GM19099 (cell line): ENCODE data around the gene ACADVL.

Experiments
- POLR2A ChIP-seq: IDR thresholded peaks from 3 replicates; pipeline ENCODE4 v1.6.1; 2011; ENCODE audit warnings: low read depth; ENCODE audit not compliant: insufficient read length; ENCODE audit errors: extremely low read depth

ACADVL gene

DNA sequence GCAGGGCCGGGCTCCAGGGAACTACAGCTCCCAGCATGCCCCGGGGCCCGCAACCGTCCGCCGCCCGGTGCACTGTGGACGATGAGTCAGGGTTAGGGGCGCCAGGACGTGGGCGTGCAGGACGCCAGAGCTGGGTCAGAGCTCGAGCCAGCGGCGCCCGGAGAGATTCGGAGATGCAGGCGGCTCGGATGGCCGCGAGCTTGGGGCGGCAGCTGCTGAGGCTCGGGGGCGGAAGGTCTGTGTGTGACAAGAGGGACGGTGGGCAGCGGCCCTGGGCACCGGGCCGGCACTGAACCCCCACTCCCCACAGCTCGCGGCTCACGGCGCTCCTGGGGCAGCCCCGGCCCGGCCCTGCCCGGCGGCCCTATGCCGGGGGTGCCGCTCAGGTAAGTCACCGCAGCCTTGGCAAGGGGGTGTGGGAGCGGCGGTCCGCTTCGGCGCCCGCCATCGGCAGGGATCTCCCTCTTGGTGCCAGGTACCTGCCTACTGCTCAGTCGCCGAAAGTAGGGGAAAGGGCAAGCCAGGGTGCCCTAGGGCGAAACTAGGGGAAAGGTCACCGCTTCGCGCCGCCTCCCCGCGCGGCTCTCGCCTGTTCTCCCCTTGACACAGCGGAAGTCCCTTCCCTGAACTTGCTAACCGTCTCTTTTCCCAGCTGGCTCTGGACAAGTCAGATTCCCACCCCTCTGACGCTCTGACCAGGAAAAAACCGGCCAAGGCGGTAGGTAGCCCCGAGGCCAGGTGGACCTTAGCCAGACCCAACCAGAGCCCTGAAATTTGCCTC is at the start of gene ACADVL, which contains the start of gene DLG4:
ACADVL (plus strand) TSS at position 127 of the 781 bp plus-strand sequence; CDS start at position 174, 47 bp downstream.
DLG4 (minus strand) TSS at position 25 of the 781 bp plus-strand sequence.
- peak; percentile 73 for TF ChIP-seq POLR2A

DNA sequence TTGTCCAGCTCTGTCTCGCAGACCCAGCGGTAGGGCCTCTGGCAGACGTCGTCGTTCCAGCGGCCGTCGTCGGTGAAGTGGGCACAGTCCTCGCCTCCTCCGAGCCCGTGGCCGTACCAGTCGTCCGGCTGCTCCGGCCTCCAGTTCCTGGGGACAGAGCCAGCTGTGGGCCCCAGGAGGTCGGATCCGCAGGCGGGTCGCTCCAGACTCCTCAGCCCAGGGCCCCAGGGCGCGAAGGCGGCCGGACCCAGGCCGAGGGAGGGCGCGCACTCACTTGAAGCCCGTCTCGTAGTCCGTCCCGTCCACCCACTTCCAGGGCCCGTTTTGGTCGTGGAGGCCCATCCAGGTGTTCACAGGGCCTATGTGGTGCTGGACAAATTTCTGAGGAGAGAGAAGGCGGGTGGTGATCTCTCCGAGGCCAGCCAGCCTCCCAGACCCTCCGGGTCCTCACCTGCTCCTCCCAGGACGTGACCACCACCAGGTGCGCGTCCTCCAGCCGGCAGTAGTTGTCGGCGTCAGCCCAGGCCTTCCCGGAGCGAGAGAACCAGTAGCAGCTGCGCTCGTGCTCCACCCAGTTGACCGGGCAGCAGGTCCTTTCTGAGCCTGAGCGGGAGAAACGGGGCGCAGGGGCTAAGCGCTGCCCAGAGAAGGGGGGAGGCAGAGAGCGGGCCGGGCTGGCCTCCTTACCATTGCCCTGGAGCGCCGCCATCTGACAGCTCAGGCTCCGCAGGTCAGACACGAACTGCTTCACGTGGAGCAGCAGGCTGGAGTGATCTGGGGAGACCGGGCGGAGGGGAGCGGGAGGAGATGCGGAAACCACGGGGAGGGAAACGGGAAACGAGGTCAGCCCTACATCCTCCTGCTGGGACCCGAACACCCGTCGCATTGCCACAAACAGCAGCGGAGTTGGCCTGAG is 45.8 kb upstream of the ACADVL start:
- TF ChIP-seq POLR2A: no peak

DNA sequence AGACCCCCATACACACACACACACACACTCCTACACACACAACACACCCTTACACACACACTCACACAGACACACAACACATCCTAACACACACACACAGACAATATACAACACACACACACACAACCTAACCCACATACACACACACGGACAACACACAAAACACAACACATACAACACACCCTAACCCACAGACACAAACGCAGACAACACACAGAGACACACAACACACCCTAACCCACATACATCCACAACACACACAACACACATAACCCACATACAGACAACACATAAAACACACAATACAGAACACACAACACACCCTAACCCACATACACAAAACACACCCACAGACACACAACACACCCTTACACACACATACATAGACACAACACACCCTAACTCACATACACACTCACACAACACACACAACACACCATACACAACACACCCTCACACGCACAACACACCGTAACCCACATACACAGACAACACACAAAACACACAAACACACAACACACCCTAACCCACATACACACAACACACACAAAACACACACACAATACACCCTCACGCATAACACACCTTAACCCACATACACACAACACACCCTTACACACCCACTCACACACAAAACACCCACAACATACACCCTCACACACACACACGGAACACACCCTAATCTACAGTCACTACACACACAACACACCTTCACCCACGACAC is 45.0 kb upstream of the ACADVL start:
- TF ChIP-seq POLR2A: no peak

DNA sequence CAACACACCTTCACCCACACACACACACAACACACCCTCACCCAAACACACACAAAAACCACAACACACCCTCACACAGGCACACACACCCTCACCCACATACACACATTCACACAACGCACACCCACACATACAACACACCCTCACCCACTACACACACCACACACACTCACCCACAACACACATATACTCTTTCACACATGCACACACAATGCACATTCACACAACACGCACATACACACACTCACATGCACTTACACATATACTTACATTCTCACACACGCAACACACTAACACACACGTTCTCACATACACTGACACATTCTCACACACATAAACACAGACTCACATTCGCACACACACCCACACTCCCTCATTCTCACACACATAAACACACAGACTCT is 44.4 kb upstream of the ACADVL start:
- no peak for TF ChIP-seq POLR2A

DNA sequence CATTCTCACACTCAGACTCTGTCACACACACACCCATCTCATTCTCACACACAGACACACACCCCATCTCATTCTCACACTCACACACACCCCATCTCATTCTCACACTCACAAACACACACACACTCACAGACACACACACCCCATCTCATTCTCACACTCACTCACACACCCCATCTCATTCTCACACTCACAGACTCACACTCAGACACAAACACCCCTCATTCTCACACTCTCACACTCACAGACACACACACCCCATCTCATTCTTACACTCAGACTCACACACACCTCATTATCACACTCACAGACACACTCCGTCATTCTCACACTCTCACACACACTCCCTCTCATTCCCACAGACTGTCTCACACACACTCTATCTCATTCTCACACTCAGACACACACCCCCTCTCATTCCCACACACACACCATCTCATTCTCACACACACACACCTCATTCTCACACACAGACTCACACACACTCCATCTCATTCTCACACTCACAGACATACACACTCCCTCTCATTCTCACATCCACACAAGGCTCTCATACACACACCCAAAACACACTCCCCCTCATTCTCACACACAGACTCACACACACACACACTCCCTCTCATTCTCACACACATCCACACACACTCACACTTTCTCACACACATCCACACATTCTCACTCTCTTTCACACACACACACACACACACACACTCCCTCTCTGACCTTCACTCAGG is 43.5 kb upstream of the ACADVL start:
- no peak for TF ChIP-seq POLR2A

DNA sequence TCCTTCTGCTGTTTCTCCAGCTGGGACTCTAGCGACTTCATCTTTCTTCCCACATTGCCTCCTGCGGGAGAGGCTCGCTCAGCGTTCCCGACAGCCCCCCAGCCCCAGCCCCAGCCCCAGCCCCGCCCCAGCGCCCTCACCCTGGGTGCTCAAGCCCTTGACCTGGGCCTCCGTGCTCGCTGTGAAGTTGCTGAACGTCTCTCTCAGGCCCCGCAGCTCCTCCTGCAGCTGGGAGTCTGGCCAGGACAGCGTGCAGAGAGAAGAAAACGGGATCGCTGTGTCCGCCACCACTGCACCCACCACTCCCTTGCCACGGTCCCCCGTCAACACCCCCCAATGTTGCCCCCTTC is 42.9 kb upstream of the ACADVL start:
- TF ChIP-seq POLR2A: no peak

DNA sequence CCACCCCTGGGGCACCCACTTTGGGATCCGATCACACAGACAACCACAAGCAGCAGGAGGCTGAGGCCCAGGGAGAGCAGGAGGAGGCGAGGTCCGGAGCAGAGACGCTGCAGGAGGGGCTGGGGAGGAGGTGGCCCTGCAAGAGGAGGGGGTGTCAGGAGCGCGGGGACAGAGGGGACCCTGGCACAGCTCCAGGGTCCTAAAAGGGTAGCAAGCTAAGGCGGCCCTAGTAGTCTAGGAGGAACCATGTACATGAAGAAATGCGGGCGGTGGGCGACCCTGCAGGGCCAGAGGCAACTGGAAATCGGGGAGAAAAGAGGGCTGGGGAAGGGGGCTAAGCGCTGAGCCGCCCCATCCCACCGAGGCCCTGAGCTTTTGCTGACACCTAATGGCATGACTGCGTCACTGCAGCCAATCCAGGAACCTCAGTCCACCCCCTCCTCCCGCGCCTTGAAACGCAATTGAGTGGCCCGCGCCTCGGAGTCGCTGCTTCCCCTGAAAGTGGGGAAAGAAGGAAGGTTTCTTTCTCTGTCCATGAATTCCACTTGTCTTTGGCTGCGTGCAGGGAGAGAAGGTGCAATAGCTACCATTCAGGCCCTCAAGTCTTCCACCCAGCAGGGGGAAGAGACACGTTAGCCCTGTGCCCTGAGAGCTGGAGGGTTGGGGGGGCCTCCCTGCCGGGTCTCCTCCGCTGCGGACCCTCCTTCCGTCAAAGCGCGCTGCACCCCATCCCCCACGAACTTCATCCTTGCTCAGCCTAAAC is 42.4 kb upstream of the ACADVL start:
- TF ChIP-seq POLR2A: no peak

DNA sequence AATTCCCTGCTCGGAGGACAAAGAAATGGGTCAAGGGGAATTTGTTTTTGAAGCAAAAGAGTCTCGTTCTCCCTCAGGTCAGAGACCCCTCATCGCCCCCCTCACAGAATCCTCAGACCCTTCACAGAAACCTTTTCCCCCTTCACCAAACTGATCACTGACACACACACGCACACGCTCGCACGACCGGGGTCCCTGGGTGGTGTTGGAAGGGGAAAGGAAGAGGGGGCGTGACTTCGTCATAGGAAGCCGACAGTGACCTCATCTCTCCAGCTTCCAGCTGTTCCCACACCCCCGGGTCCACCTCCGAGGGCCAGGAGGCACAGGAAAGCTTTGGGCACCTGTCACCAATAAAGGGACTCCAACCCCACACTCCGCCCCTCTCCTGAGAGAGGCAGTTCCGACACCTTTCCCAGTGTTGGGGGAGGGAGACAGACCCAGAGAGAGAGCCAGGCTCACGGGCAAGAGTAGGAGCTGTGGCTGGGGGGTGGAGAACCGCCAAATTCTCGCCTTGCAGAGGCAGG is 41.7 kb upstream of the ACADVL start:
- TF ChIP-seq POLR2A: no peak

DNA sequence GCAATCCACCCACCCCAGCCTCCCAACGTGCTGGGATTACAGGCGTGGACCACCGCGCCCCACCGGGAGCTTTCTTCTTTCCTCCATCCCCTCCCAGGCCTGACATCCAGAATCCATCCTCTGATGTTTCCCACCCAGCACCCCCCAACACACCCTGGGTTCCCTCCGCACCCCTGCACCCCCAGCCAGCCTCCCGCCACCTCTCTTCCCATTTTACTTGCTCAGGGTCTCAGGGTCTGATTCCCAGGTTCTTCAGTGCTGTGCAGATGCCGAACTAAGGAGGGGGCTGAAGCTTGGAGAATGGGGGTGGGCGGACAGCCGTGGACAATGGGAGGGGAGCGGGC is 40.8 kb upstream of the ACADVL start:
- no peak for TF ChIP-seq POLR2A

DNA sequence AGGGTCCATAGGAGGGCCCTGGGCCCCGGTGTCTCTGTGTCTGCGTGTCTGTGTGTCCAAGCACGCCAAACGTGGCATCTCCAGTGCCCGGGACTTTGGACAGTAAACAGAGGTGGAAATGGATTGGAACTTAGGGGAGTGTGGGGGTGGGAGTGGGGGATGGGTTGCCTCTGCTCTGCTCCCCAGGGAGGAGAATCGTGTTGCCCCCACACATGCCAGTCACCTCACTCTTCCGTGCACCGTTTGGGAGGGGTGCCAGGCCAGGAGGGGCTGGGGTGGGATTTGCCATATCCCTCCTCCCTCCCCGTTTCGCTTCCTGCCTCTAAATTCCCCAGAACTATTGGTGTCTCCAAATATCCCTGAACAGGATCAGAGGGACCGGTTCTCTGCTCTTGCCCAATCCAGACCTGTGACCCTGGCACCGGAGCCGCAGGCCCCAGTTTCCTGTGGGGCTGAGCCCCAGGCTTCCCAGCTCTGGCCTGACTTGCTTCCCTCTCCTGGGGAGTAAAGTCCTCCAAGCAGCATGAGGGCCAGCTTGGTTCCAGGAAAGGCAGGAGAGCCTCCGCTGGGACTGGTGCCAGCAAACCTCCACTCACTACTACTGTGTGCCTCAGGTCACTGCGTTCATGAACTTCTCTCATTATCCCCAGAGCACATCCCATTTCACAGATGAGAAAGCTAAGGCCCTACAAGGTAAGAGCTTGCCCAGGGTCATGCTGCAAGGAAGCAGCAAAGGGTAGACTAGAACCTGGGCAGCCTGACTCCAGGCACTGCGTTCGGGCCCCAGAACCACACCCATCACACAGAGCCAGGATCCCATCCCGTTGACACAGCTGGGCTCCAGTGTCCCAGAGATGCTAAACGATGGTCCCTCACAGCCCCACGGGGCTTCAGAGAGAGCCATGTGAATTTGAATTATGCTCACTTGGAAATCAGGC is 40.2 kb upstream of the ACADVL start, which contains the start of gene ASGR1:
ASGR1 (minus strand) TSS at position 54 of the 938 bp plus-strand sequence. CDS start 807 bp downstream, outside the sequence.
- no peak for TF ChIP-seq POLR2A

DNA sequence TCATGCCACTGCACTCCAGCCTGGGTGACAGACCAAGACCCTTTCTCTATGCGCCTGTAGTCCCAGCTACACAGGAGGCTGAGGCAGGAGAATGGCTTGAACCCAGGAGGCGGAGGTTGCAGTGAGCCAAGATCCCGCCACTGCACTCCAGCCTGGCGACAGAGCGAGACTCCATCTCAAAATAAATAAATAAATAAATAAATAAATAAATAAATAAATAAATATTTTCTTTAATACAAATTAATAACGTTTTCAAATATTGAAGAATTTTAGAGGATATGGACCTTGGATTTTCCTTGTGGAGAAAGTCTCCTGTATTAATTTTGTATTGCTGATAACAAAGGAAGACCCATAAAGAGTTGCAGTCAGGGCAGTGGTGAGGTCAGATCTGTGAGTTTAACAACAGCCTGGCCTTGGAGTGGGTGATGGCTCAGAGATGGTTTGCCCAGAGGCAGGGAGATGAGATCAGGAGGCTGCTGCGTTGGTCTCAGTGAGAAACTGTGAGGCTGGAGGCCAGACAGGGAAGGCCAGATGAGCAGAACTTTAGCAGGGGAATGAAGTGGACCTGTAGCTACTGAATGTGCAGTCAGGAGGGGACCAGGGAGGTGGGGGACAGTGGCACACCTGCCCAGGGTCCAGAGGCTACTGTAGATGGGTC is 36.2 kb upstream of the ACADVL start:
- no peak for TF ChIP-seq POLR2A

DNA sequence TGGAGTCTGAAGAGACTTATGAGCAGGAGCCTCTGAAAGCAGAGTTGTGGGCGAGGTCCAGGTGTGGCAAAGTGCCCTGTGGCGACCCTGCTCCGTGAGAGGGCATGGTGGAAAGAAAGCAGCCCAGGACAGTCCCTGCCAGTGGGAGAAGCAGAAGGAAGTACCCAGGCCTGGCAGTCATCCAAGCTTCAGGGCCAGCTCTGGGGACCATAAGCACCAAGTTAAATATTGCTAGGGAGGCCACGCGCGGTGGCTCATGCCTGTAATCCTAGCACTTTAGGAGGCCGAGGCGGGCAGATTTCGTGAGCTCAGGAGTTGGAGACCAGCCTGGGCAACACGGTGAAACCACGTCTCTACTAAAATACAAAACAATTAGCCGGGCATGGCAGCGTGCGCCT is 35.6 kb upstream of the ACADVL start:
- no peak for TF ChIP-seq POLR2A

DNA sequence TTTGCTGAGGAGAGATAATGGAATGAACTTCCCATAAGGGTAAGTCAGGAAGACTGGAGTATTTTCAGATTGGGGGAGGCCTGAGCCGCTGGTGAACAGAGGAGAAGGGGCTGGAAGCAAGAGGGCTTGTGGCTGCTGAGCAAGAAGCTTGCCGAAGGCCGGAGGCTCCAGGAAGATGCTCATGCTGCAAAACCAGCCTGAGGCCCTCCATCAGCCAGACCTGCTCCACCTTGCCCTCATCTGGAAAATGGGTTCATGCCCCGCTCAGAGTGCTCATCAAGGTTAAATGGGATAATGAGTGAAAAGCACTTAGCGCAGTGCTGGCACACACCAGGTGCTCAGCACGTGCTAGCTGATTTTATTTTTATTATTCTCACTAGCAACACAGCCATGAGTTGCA is 35.1 kb upstream of the ACADVL start:
- TF ChIP-seq POLR2A: no peak

DNA sequence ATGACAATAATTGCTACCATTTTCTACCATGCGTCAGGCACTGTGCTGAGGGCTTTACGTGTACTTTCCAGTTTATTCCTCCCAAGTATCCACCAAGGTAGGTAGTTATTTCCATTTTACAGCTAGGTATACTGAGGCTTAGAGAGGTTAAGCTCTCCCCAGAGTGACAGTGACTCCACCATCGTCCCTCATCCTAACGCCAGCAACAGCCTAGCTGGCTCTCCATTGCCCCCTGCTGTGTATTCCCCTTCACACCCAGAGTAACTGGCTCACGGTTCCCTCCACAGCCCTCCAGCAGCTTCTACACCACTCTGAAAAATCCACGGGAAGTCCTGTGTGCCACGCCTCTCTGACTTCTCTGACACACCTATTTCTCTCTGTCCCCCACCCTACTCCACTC is 33.5 kb upstream of the ACADVL start:
- no peak for TF ChIP-seq POLR2A
